Hematopoietic multipotent progenitor cell treated with erythropoietin and hydrocortisone succinate and interleukin-3 and kit ligand, for 15 days (in vitro differentiated cells): ENCODE results near the gene TEX9.
"Not testable (repeated sequence)": the region's sequence is repeated elsewhere in the genome, so short reads cannot be mapped to it uniquely, and the experiment has no call there.

Experiments
- DNase-seq: peaks from one replicate; pipeline ENCODE4 v3.0.0-alpha.2; 2015; ENCODE audit warnings: low spot score

Gene TEX9

GRCh38 chr15:56366211-56366610 lies 985 bp downstream of the TEX9 start:
- no peak for DNase-seq

DNA sequence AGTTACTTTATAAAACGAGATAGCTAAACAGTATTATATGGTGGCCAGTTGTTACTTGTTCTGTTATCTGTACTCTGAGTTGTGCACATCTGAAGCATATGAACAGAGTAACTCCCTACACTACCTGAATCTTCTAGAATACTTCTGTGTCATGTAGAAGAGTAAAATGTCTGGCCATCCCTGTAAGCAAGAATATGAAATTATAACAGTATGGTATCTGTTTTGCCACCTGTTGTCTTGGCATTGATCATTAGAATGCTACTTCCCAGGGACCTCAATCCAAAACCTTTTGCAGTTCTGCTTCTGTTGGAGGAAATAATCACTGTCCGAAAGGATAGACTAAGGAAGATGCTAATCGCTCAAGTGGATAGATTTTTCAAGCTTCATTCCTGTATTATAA lies 1.9 kb downstream of the TEX9 start:
- DNase-seq = no peak

GRCh38 chr15:56369234-56369633 lies 4.0 kb downstream of the TEX9 start:
- no peak for DNase-seq

- no peak for DNase-seq
Measured at GRCh38 chr15:56371495-56372147, 6.4 kb downstream of the TEX9 start.

GRCh38 chr15:56374693-56375092 lies 9.5 kb downstream of the TEX9 start:
- DNase-seq = not testable (repeated sequence)

DNA sequence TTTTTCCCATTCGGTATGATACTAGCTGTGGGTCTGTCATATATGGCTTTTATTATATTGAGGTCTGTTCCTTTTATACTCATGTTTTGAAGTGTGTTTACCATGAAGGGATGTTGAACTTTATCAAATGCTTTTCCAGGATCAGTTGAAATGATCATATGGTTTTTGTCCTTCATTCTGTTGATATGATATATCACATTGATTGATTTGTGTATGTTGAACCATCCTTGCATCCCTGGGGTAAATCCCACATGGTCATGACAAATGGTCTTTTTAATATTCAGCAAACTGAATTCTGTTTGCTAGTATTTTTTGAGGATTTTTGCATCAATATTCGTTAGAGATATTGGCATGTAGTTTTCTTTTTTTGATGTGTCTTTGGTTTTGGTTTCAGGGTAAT lies 12.6 kb downstream of the TEX9 start:
- DNase-seq = not testable (repeated sequence)

- no peak for DNase-seq
Measured at GRCh38 chr15:56383010-56383409, 17.8 kb downstream of the TEX9 start.

- no peak for DNase-seq
Measured at GRCh38 chr15:56385908-56386307, 20.7 kb downstream of the TEX9 start.

DNA sequence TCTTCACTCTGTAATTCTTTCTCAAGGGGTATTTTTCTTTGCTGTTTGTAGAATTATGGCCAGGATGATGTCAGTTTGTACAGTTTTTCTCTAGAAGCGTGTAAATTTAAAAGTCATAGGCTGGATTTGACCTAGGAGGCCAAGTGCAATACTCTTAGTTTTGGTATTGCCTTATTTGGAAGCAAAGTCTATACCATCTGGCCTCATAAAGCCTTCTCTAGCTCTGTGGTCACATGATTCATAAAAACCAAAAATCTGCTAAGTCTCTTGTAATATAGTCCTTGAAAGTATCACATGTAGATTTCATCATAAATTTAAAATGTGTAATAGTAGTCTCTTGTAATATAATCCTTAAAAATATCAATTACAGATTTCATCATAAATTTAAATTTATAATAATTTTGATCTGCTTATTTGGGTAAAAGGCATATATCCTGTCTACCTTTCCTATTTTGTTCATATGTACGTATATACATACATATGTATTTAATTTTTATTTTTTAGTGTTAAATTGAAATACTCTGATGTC lies 25.6 kb downstream of the TEX9 start:
- no peak for DNase-seq

DNA sequence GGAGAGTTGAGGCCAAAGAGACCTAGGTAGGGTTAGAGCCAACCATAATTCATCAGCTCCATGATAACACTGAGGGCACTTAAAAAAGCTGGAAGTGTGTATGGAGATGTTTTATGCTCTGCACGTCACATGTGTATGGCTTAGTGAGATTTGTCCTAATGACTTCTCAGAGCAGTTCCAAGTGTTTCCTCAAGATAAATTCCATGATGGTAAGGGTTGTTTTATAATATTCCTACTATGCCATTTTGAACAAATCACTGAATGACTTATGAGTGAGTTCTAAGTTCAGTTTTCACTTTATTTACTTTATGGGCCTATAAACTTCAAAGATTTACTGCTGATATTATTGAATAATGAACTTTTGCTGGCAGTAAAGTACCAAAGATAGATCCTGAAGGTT lies 28.1 kb downstream of the TEX9 start:
- DNase-seq = no peak

DNA sequence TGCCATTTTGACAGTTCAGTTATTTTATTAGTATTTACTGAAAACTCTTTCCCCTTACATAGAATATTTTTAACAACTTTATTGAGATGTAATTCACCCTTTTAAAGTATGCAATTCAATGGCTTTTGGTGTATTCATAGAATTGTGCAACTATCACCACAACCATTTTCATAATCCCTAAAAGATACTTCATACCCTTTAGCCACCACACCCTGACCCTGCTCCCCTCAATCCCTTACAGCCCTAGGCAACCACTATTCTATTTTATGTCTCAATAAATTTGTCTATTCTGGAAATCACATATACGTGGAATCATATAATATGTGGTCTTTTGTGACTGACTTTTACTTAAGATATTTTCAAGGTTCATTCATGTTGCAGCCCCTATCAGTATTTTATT lies 29.7 kb downstream of the TEX9 start:
- no peak for DNase-seq

- not testable (repeated sequence) for DNase-seq
Measured at GRCh38 chr15:56397325-56397724, 32.1 kb downstream of the TEX9 start.

DNA sequence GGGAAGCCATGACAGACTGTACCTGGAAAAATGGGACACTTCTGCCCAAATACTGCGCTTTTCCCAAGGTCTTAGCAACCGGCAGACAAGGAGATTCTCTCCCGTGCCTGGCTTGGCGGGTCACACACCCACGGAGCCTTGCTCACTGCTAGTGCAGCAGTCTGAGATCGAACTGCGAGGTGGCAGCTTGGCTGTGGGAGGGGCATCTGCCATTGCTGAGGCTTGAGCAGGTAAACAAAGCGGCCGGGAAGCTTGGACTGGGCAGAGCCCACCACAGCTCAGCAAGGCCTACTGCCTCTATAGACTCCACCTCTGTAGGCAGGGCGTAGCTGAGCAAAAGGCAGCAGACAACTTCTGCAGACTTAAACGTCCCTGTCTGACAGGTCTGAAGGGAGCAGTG lies 34.0 kb downstream of the TEX9 start:
- DNase-seq = not testable (repeated sequence)

GRCh38 chr15:56410721-56411120 lies 45.5 kb downstream of the TEX9 start:
- no peak for DNase-seq

GRCh38 chr15:56411122-56411749 lies 46.0 kb downstream of the TEX9 start:
- no peak for DNase-seq

GRCh38 chr15:56413114-56413733 lies 48.0 kb downstream of the TEX9 start:
- DNase-seq = not testable (repeated sequence)

DNA sequence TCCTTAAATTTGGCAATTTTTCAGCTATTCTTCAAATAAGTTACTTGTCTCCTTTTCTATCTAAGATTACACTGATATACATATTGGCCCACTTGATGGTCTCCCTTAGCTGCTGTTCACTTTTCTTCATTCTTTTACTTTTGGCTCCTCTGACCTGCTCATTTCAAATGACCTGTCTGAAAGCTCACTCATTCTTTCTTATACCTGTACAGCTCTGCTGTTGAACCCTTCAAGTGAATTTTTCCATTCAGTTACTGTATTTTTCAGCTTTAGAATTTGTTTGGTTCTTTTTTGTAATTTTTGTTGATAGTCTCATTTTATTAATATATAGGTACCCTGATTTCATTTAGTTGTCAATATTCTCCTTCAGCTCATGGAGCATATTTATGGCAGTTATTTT lies 60.0 kb downstream of the TEX9 start:
- DNase-seq = no peak

- no peak for DNase-seq
Measured at GRCh38 chr15:56425976-56426375, 60.8 kb downstream of the TEX9 start.

DNA sequence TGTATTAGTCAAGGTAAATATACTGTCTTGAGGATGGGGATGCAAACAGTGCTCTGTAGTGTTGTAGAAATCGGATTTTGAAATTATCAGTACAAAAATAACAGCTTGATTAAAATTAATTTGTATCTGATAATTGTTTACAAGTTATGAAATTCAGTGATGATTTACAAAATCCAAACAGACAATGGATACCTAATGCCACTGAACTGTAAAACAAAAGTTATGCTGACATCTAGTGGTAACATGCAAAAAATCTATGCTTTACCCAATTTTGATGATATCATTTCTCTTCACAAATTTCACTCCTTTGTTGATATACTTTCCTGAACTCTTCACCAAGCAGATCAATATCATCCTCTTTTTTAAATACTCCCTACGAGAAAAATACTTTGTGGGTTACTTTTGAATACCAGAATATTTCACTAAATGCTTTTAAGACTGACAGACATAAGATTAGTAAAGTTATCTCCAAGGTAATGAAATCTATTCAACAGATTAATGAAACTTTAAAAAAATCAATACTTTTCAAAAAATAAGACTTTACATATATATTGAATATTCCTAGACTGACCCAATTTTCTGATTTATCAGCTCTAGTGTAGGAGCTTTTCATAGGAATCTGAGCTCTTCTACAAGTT lies 63.7 kb downstream of the TEX9 start:
- peak; percentile 56 for DNase-seq

DNA sequence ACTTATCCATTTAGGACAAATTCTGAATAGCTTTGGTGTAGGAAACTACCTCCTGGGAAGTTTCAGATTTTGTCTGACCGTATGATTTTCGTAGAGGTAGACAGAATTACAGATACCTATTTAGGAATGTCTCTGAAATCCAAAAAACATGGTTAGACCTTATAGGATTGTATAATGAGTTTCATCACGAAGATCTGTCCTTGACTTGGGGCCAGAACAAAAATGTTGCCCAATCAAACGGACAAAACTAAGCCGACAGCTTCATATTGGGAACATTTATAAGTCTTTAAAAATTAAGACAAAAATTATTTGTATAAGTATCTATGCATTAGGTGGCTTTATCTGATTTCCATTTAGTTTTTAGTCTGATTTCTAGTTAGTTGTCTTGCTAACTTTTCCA lies 67.1 kb downstream of the TEX9 start:
- DNase-seq = no peak

GRCh38 chr15:56440214-56440770 lies 75.1 kb downstream of the TEX9 start:
- no peak for DNase-seq

DNA sequence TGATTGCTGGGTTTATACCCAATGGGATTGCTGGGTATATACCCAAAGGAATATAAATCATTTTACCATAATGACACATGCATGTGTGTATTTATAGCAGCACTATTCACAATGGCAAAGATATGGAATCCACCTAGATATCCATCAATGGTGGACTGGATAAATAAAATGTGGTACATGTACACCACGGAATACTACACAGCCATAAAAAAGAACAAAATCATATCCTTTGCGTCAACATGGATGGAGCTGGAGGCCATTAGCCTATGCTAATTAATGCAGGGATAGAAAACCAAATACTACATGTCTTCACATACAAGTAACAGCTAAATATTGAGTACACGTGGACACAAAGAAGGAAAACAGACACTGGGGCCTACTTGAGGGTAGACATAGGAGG lies 77.1 kb downstream of the TEX9 start:
- no peak for DNase-seq

DNA sequence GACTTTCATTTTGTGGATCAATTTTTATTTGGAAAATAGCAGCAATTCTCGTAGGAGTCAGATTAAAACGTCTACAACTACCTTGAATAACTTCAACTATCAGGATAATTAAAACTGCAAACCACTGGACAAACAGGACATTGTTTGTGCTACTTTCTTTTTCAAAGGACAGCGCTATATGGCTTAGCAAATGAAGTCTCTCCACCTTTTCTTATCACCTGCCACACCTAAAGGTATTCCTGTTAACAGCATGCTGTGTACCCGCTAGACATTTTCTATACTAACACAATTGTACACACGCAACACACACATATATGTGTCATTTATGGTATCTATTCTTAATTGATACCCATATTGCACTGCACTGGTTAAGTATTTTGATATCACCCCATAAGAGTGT lies 80.5 kb downstream of the TEX9 start:
- DNase-seq = no peak
